ENCODE data around the gene SETBP1.

DNA sequence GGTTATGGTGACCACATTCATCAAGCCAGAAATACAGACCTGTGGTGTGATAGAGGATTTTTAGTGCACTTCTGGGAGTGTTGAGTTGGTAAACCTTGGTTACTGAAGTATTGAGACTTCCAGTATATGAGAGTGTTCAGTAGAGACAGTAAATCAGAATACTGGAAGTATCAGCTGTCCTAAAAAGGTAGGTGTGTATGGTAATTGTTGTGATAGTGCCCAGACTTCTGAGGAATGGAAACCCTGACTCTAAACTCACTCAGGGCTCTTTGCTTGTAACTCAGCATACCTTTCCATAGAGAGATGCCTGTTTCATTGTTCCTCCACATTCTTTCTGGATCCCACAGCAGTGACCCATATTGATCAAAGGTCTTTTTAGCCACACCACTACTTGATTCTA is 217.1 kb downstream of the SETBP1 start:
- TF ChIP-seq CTCF (IDR thresholded peaks at IDR 0.05) (no peak), EP300 (IDR thresholded peaks at IDR 0.05) (no peak), POLR2AphosphoS5 (IDR thresholded peaks at IDR 0.05) (no peak)

All from stomach (tissue), 4 donors.